CD4-positive, alpha-beta T cell treated with Interleukin-15 for 1 hour (primary cell): ENCODE results near the gene OR4F16.
"Not testable (repeated sequence)": the region's sequence is repeated elsewhere in the genome, so short reads cannot be mapped to it uniquely, and the experiment has no call there.

Source experiments
- DNase-seq: peaks from one replicate; pipeline ENCODE4 v3.0.0-alpha.2; 2020

The OR4F16 gene

GRCh38 chr1:686554-686953, at the start of gene OR4F16:
Gene OR4F16, minus strand, starts transcription at chr1:686654. Its CDS starts 0 bp downstream, at chr1:686654.
- not testable (repeated sequence) for DNase-seq

DNA sequence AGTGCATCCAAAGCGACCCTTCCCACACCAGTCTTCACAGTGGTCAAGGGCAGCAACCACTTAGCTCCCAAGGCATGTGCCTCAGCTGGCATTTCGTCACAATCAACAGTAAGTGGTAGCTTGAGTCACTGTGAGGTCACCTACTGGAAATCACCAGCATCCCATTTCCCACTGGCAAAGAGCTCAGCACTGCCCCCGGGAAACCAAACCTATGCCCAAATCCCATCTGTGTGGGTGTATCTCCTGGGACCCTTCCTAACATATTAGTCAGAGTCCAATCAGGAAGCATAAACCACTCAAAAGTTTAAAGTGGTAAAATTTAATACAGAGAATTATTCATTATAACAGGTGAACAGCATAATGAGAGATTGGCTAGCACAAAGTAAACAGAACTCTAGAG, 47.2 kb upstream of the OR4F16 start:
- DNase-seq: not testable (repeated sequence)

DNA sequence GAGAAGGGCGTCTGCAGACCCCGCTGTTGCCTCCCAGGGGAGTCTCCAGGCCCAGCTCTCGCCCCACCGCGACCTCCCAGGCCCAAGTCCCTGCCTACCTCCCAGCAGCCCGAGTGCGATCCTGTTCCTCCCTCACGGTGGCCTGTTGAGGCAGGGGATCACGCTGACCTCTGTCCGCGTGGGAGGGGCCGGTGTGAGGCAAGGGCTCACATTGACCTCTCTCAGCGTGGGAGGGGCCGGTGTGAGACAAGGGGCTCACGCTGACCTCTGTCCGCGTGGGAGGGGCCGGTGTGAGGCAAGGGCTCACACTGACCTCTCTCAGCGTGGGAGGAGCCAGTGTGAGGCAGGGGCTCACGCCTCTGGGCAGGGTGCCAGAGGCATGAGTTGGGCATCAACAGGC, 40.6 kb upstream of the OR4F16 start:
- not testable (repeated sequence) for DNase-seq
